ENCODE measurements around the gene FUT1.
"Not testable (repeated sequence)": the region's sequence is repeated elsewhere in the genome, so short reads cannot be mapped to it uniquely, and the experiment has no call there.

FUT1 gene

GRCh38 chr19:48768994-48769713, 16.7 kb upstream of the FUT1 start:
- Histone ChIP-seq H3K36me3 (ENCODE audit: control insufficient read depth in 1 of 2, insufficient read depth in 2 of 2, low read length in 2 of 2) (no peaks in the 10 kb centered on the region), H3K9me3 (ENCODE audit: control insufficient read depth in 1 of 2, low read length in 2 of 2) (no peaks in the 10 kb centered on the region), H3K4me3 (ENCODE audit: low read depth in 1 of 2, low read length in 2 of 2) (no peak overlapping the region), H3K27me3 (ENCODE audit: control insufficient read depth in 1 of 2, insufficient read depth in 2 of 2, low read length in 2 of 2) (no peaks in the 10 kb centered on the region), H3K4me1 (ENCODE audit: control insufficient read depth in 1 of 2, insufficient read depth in 2 of 2, low read length in 2 of 2) (no peaks in the 10 kb centered on the region), H3K9ac (ENCODE audit: low read depth in 1 of 2, low read length in 2 of 2) (no peak overlapping the region), H3K27ac (ENCODE audit: low read depth, low read length) (no peak overlapping the region)

- not testable (repeated sequence) for H3K9ac ChIP-seq (ENCODE audit: low read depth in 1 of 2, low read length in 2 of 2); H3K4me3 ChIP-seq (ENCODE audit: low read depth in 1 of 2, low read length in 2 of 2); H3K27ac ChIP-seq (ENCODE audit: low read depth, low read length); H3K36me3 ChIP-seq (ENCODE audit: control insufficient read depth in 1 of 2, insufficient read depth in 2 of 2, low read length in 2 of 2); H3K4me1 ChIP-seq (ENCODE audit: control insufficient read depth in 1 of 2, insufficient read depth in 2 of 2, low read length in 2 of 2); H3K27me3 ChIP-seq (ENCODE audit: control insufficient read depth in 1 of 2, insufficient read depth in 2 of 2, low read length in 2 of 2); H3K9me3 ChIP-seq (ENCODE audit: control insufficient read depth in 1 of 2, low read length in 2 of 2)
Observed at GRCh38 chr19:48768171-48768753, 15.8 kb upstream of the FUT1 start.

- not testable (repeated sequence) for H3K27ac ChIP-seq (ENCODE audit: low read depth, low read length)
Observed at GRCh38 chr19:48765816-48766215, 13.4 kb upstream of the FUT1 start.

GRCh38 chr19:48760504-48761205, 8.2 kb upstream of the FUT1 start:
- no peaks in the 10 kb centered on the region for H3K27me3 ChIP-seq (ENCODE audit: control insufficient read depth in 1 of 2, insufficient read depth in 2 of 2, low read length in 2 of 2)
- H3K4me3 ChIP-seq (ENCODE audit: low read depth in 1 of 2, low read length in 2 of 2): no peak overlapping the region
- H3K27ac ChIP-seq (ENCODE audit: low read depth, low read length): no peak overlapping the region
- H3K9ac ChIP-seq (ENCODE audit: low read depth in 1 of 2, low read length in 2 of 2): no peak overlapping the region
- H3K4me1 ChIP-seq (ENCODE audit: control insufficient read depth in 1 of 2, insufficient read depth in 2 of 2, low read length in 2 of 2): no peaks in the 10 kb centered on the region
- H3K9me3 ChIP-seq (ENCODE audit: control insufficient read depth in 1 of 2, low read length in 2 of 2): no peaks in the 10 kb centered on the region
- H3K36me3 ChIP-seq (ENCODE audit: control insufficient read depth in 1 of 2, insufficient read depth in 2 of 2, low read length in 2 of 2): no peaks in the 10 kb centered on the region

More at GRCh38 chr19:48765816-48766215, 13.4 kb upstream of the FUT1 start:
- H3K4me1 ChIP-seq (ENCODE audit: control insufficient read depth in 1 of 2, insufficient read depth in 2 of 2, low read length in 2 of 2); H3K9me3 ChIP-seq (ENCODE audit: control insufficient read depth in 1 of 2, low read length in 2 of 2); H3K27me3 ChIP-seq (ENCODE audit: control insufficient read depth in 1 of 2, insufficient read depth in 2 of 2, low read length in 2 of 2); H3K9ac ChIP-seq (ENCODE audit: low read depth in 1 of 2, low read length in 2 of 2); H3K36me3 ChIP-seq (ENCODE audit: control insufficient read depth in 1 of 2, insufficient read depth in 2 of 2, low read length in 2 of 2); H3K4me3 ChIP-seq (ENCODE audit: low read depth in 1 of 2, low read length in 2 of 2): not testable (repeated sequence)

GRCh38 chr19:48757741-48758144, 5.3 kb upstream of the FUT1 start:
- Histone ChIP-seq H3K27me3 (ENCODE audit: control insufficient read depth in 1 of 2, insufficient read depth in 2 of 2, low read length in 2 of 2) (no peaks in the 10 kb centered on the region), H3K27ac (ENCODE audit: low read depth, low read length) (no peak overlapping the region), H3K9me3 (ENCODE audit: control insufficient read depth in 1 of 2, low read length in 2 of 2) (no peaks in the 10 kb centered on the region), H3K9ac (ENCODE audit: low read depth in 1 of 2, low read length in 2 of 2) (no peak overlapping the region), H3K4me1 (ENCODE audit: control insufficient read depth in 1 of 2, insufficient read depth in 2 of 2, low read length in 2 of 2) (peaks cover 5 to 6% of the 10 kb centered on the region in 2 donors), H3K4me3 (ENCODE audit: low read depth in 1 of 2, low read length in 2 of 2) (no peak overlapping the region), H3K36me3 (ENCODE audit: control insufficient read depth in 1 of 2, insufficient read depth in 2 of 2, low read length in 2 of 2) (no peaks in the 10 kb centered on the region)

- Histone ChIP-seq H3K27ac (ENCODE audit: low read depth, low read length) (no peak overlapping the region), H3K36me3 (ENCODE audit: control insufficient read depth in 1 of 2, insufficient read depth in 2 of 2, low read length in 2 of 2) (no peaks in the 10 kb centered on the region), H3K4me1 (ENCODE audit: control insufficient read depth in 1 of 2, insufficient read depth in 2 of 2, low read length in 2 of 2) (peaks cover 5 to 11% of the 10 kb centered on the region in 2 donors), H3K9ac (ENCODE audit: low read depth in 1 of 2, low read length in 2 of 2) (no peak overlapping the region), H3K27me3 (ENCODE audit: control insufficient read depth in 1 of 2, insufficient read depth in 2 of 2, low read length in 2 of 2) (no peaks in the 10 kb centered on the region), H3K4me3 (ENCODE audit: low read depth in 1 of 2, low read length in 2 of 2) (no peak overlapping the region), H3K9me3 (ENCODE audit: control insufficient read depth in 1 of 2, low read length in 2 of 2) (no peaks in the 10 kb centered on the region)
Observed at GRCh38 chr19:48757089-48757675, 4.7 kb upstream of the FUT1 start.

- no peak overlapping the region for H3K9ac ChIP-seq (ENCODE audit: low read depth in 1 of 2, low read length in 2 of 2)
- H3K36me3 ChIP-seq (ENCODE audit: control insufficient read depth in 1 of 2, insufficient read depth in 2 of 2, low read length in 2 of 2): no peaks in the 10 kb centered on the region
- H3K4me1 ChIP-seq (ENCODE audit: control insufficient read depth in 1 of 2, insufficient read depth in 2 of 2, low read length in 2 of 2): peaks cover 5 to 15% of the 10 kb centered on the region in 2 donors
- no peaks in the 10 kb centered on the region for H3K9me3 ChIP-seq (ENCODE audit: control insufficient read depth in 1 of 2, low read length in 2 of 2)
- H3K27me3 ChIP-seq (ENCODE audit: control insufficient read depth in 1 of 2, insufficient read depth in 2 of 2, low read length in 2 of 2): no peaks in the 10 kb centered on the region
- no peak overlapping the region for H3K27ac ChIP-seq (ENCODE audit: low read depth, low read length)
- H3K4me3 ChIP-seq (ENCODE audit: low read depth in 1 of 2, low read length in 2 of 2): no peak overlapping the region
Observed at GRCh38 chr19:48756686-48757085, 4.2 kb upstream of the FUT1 start.

- no peaks in the 10 kb centered on the region for H3K9me3 ChIP-seq (ENCODE audit: control insufficient read depth in 1 of 2, low read length in 2 of 2)
- H3K9ac ChIP-seq (ENCODE audit: low read depth in 1 of 2, low read length in 2 of 2): no peak overlapping the region
- H3K4me1 ChIP-seq (ENCODE audit: control insufficient read depth in 1 of 2, insufficient read depth in 2 of 2, low read length in 2 of 2): peaks cover 5 to 15% of the 10 kb centered on the region in 2 donors
- H3K4me3 ChIP-seq (ENCODE audit: low read depth in 1 of 2, low read length in 2 of 2): no peak overlapping the region
- no peaks in the 10 kb centered on the region for H3K36me3 ChIP-seq (ENCODE audit: control insufficient read depth in 1 of 2, insufficient read depth in 2 of 2, low read length in 2 of 2)
- no peaks in the 10 kb centered on the region for H3K27me3 ChIP-seq (ENCODE audit: control insufficient read depth in 1 of 2, insufficient read depth in 2 of 2, low read length in 2 of 2)
- no peak overlapping the region for H3K27ac ChIP-seq (ENCODE audit: low read depth, low read length)
Observed at GRCh38 chr19:48756212-48756611, 3.8 kb upstream of the FUT1 start.

GRCh38 chr19:48755787-48756186, 3.3 kb upstream of the FUT1 start:
- no peak overlapping the region for H3K27ac ChIP-seq (ENCODE audit: low read depth, low read length)
- H3K4me3 ChIP-seq (ENCODE audit: low read depth in 1 of 2, low read length in 2 of 2): no peak overlapping the region
- no peak overlapping the region for H3K9ac ChIP-seq (ENCODE audit: low read depth in 1 of 2, low read length in 2 of 2)
- H3K9me3 ChIP-seq (ENCODE audit: control insufficient read depth in 1 of 2, low read length in 2 of 2): no peaks in the 10 kb centered on the region
- peaks cover 0 to 2% of the 10 kb centered on the region in 2 donors for H3K27me3 ChIP-seq (ENCODE audit: control insufficient read depth in 1 of 2, insufficient read depth in 2 of 2, low read length in 2 of 2)
- no peaks in the 10 kb centered on the region for H3K36me3 ChIP-seq (ENCODE audit: control insufficient read depth in 1 of 2, insufficient read depth in 2 of 2, low read length in 2 of 2)
- peaks cover 5 to 15% of the 10 kb centered on the region in 2 donors for H3K4me1 ChIP-seq (ENCODE audit: control insufficient read depth in 1 of 2, insufficient read depth in 2 of 2, low read length in 2 of 2)

GRCh38 chr19:48755084-48755641, 2.7 kb upstream of the FUT1 start, which contains the start of gene FGF21:
TSS of gene FGF21 (plus strand) at chr19:48755524. CDS start at chr19:48756237, 713 bp downstream.
- Histone ChIP-seq H3K27ac (ENCODE audit: low read depth, low read length) (no peak within 1 kb of the TSS), H3K4me3 (ENCODE audit: low read depth in 1 of 2, low read length in 2 of 2) (no peak within 1 kb of the TSS), H3K9ac (ENCODE audit: low read depth in 1 of 2, low read length in 2 of 2) (no peak within 1 kb of the TSS), H3K36me3 (ENCODE audit: control insufficient read depth in 1 of 2, insufficient read depth in 2 of 2, low read length in 2 of 2) (peaks cover 0 to under 1% of the 10 kb centered on the region in 2 donors), H3K4me1 (ENCODE audit: control insufficient read depth in 1 of 2, insufficient read depth in 2 of 2, low read length in 2 of 2) (peaks cover 5 to 15% of the 10 kb centered on the region in 2 donors), H3K9me3 (ENCODE audit: control insufficient read depth in 1 of 2, low read length in 2 of 2) (no peaks in the 10 kb centered on the region), H3K27me3 (ENCODE audit: control insufficient read depth in 1 of 2, insufficient read depth in 2 of 2, low read length in 2 of 2) (peaks cover 0 to 3% of the 10 kb centered on the region in 2 donors)
